ENCODE data around the gene VILL.

DNA sequence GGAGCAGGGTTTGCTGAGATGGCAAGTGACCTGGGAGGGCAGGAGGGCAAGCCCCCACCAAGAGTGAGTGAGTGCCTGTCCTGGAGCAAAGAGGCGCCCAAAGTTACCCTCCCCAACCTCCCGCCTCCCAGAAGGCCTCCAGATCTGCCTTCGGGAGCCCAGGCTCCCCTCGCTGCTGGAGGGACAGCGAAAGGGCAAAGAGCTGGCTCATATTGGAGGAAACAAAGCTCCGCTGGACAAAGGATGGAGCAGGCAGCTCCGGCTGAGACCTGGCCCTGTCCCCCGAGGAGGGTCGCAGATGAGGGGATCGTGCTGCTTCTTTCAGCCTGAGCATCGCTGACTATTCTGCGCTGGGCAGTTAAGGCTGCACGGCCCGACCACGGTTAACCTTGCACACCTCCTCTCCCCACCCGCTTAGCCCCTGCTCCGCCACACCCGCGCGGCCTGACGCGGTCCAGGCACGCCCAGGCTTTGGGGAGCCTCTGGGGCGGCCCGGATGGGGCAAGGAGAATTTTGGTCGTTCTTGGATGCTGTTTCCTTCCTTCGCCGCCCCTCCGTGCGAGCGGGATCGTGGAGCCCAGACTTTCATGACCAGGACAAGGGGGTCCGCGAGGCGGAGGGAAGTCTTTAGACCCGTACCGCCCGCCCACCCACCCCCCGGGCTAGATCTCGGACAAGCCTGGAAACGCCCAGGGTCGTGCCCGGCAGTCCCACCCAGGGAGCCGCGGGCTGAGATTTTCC lies 38.2 kb downstream of the VILL start:
- TF ChIP-seq, protein P1, sequence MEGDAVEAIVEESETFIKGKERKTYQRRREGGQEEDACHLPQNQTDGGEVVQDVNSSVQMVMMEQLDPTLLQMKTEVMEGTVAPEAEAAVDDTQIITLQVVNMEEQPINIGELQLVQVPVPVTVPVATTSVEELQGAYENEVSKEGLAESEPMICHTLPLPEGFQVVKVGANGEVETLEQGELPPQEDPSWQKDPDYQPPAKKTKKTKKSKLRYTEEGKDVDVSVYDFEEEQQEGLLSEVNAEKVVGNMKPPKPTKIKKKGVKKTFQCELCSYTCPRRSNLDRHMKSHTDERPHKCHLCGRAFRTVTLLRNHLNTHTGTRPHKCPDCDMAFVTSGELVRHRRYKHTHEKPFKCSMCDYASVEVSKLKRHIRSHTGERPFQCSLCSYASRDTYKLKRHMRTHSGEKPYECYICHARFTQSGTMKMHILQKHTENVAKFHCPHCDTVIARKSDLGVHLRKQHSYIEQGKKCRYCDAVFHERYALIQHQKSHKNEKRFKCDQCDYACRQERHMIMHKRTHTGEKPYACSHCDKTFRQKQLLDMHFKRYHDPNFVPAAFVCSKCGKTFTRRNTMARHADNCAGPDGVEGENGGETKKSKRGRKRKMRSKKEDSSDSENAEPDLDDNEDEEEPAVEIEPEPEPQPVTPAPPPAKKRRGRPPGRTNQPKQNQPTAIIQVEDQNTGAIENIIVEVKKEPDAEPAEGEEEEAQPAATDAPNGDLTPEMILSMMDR (IDR thresholded peaks at IDR 0.05; ENCODE audit: low read length): no peak
- no peak for TF ChIP-seq EZH2 (optimal IDR thresholded peaks at IDR 0.05; ENCODE audit: low read depth, low read length)
